22Rv1 (cell line): Measurements from ENCODE around the gene TRAK1.

ENCODE experiments used
- CTCF ChIP-seq: fragments of 450-650 bp; IDR thresholded peaks from 2 replicates; pipeline ENCODE4 v1.5.1; 2017; ENCODE audit warnings: mild to moderate bottlenecking
- ZFX ChIP-seq: fragments of 450-650 bp; IDR thresholded peaks from 2 replicates; pipeline ENCODE4 v1.6.1; 2017; ENCODE audit warnings: antibody characterized with exemption, borderline replicate concordance

DNA sequence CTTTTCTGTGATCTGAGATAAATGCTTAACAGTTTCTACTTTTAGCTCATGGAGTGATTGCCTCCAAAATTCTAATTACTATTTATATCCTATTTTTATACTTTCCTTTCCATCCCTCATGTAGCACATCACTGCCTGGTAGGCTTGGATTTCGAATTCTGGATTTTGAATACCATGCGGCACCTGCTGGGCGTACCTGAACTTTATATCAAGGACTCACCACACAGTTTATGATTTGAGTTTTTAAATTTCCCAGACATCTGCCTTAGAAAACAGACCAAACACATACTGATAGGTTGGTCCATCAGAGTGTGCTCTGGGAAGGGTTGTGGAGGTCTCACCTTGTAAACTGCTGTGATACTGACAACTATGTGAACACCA, 6.4 kb downstream of the TRAK1 start:
- TF ChIP-seq ZFX (no peak), CTCF (no peak)
